Thyroid gland (tissue), 4 donors: ENCODE results near the gene ISG15. TPM values are rescaled to one million over a fixed set of nuclear protein-coding genes. Genes with fewer than 3 reads are reported as not detected.
"Not testable (repeated sequence)": the region's sequence is repeated elsewhere in the genome, so short reads cannot be mapped to it uniquely, and the experiment has no call there.

ENCODE experiments used
- DNase-seq, 2 donors: peaks; one replicate each; pipeline ENCODE4 v3.0.0-alpha.2; 2019
- H3K27ac ChIP-seq, 3 donors: fragments of 200-600 bp; sonication (generic); 1 replicate in 2 of 3; 2 replicates in 1 of 3; pipeline ENCODE4 v1.5.1; 2016 to 2019; ENCODE audit warnings: mild to moderate bottlenecking in 1 of 3, moderate library complexity in 1 of 3
- H3K27me3 ChIP-seq: fragments of 200-600 bp; sonication (generic); one replicate; pipeline ENCODE4 v1.5.1; 2019
- H3K36me3 ChIP-seq, 2 donors: fragments of 200-600 bp; sonication (generic); one replicate each; pipeline ENCODE4 v1.5.1; 2016 to 2019
- H3K4me1 ChIP-seq, 2 donors: fragments of 200-600 bp; sonication (generic); one replicate each; pipeline ENCODE4 v1.5.1; 2017 to 2019
- H3K4me3 ChIP-seq, 3 donors: fragments of 200-600 bp; sonication (generic); replicated peaks in 1 of 3; 1 replicate in 2 of 3; 2 replicates in 1 of 3; pipeline ENCODE4 v1.5.1; 2016; ENCODE audit warnings: mild to moderate bottlenecking in 1 of 3
- H3K9me3 ChIP-seq: fragments of 200-600 bp; sonication (generic); one replicate; pipeline ENCODE4 v1.5.1; 2017
- CTCF ChIP-seq, 6 experiments: fragments of 200-600 bp in 3 of 6; fragments of 450-650 bp in 3 of 6; sonication (generic) in 3 of 6; IDR thresholded peaks; one replicate each; pipeline ENCODE4 v1.5.1; 2016 to 2019; ENCODE audit warnings: antibody characterized with exemption in 6 of 6, mild to moderate bottlenecking in 2 of 6, inconsistent platforms in 1 of 6, moderate library complexity in 1 of 6
- POLR2A ChIP-seq, 2 donors: fragments of 450-650 bp; IDR thresholded peaks; one replicate each; pipeline ENCODE4 v1.6.1; 2017; ENCODE audit warnings: antibody characterized with exemption in 2 of 2, mild to moderate bottlenecking in 2 of 2, moderate library complexity in 1 of 2
- WGBS, 2 donors: methylation state at CpG; one replicate each; pipeline ENCODE4 v1.1.5; 2017; 5-methylcytosine and 5-hydroxymethylcytosine counted together
- intact Hi-C: fragments of 100-400 bp; cut with DNase I; formaldehyde crosslinking; loops from one replicate; pipeline ENCODE4 v1.15.1; 2023
- total RNA-seq, 4 donors: library from RNA; depleted of rRNA; stranded (reverse); fragments of >200 nt; gene quantifications; one replicate each; pipeline ENCODE4 v1.2.3, GENCODE V29; 2016

The ISG15 gene
- total RNA-seq, 4 donors from 2014 or later: 18.5 to 57.5 (median 37.8) TPM

GRCh38 chr1:1054099-1054700, 40.9 kb downstream of the ISG15 start:
- peaks cover 21 to 32% of the 10 kb centered on the region in 2 donors for H3K36me3 ChIP-seq
- WGBS, 2 donors: 93 to 95% methylated on average over 10 to 13 of the region's 18 CpGs
- TF ChIP-seq CTCF (IDR thresholded peaks at IDR 0.05) (no peak), POLR2A (IDR thresholded peaks at IDR 0.05) (no peak)
- no peak overlapping the region for H3K4me3 ChIP-seq
- DNase-seq: no peak
- no peaks in the 10 kb centered on the region for H3K27me3 ChIP-seq
- no peaks in the 10 kb centered on the region for H3K9me3 ChIP-seq
- H3K4me1 ChIP-seq: peaks cover 7 to 12% of the 10 kb centered on the region in 2 donors
- intact Hi-C loops: no loop called here
- no peak overlapping the region for H3K27ac ChIP-seq

GRCh38 chr1:1054971-1055370, 41.7 kb downstream of the ISG15 start:
- H3K4me3 ChIP-seq: no peak overlapping the region
- peaks cover 11 to 17% of the 10 kb centered on the region in 2 donors for H3K4me1 ChIP-seq
- 90 to 91% methylated on average over 22 to 23 of the region's 23 CpGs for WGBS, 2 donors
- peaks cover 21 to 31% of the 10 kb centered on the region in 2 donors for H3K36me3 ChIP-seq
- no peak overlapping the region for H3K27ac ChIP-seq
- no peaks in the 10 kb centered on the region for H3K9me3 ChIP-seq
- no peaks in the 10 kb centered on the region for H3K27me3 ChIP-seq
- TF ChIP-seq CTCF (IDR thresholded peaks at IDR 0.05) (no peak), POLR2A (IDR thresholded peaks at IDR 0.05) (no peak)
- DNase-seq: no peak
- intact Hi-C loops: no loop called here

- Histone ChIP-seq H3K4me1 (peaks cover 12 to 17% of the 10 kb centered on the region in 2 donors), H3K27me3 (no peaks in the 10 kb centered on the region), H3K4me3 (no peak overlapping the region), H3K27ac (no peak overlapping the region), H3K36me3 (peaks cover 14 to 20% of the 10 kb centered on the region in 2 donors), H3K9me3 (no peaks in the 10 kb centered on the region)
- WGBS, 2 donors: 89 to 91% methylated on average over 48 to 50 of the region's 50 CpGs
- intact Hi-C loops: no loop called here
- DNase-seq: no peak
- TF ChIP-seq POLR2A (IDR thresholded peaks at IDR 0.05): no peak
- TF ChIP-seq CTCF (IDR thresholded peaks at IDR 0.05): no peak
Observed at GRCh38 chr1:1055841-1056736, 42.8 kb downstream of the ISG15 start.

GRCh38 chr1:1057769-1058087, 44.4 kb downstream of the ISG15 start:
- H3K4me3 ChIP-seq, H3K27ac ChIP-seq, H3K27me3 ChIP-seq, DNase-seq, H3K9me3 ChIP-seq, intact Hi-C loops: not testable (repeated sequence)
- 61 to 68% methylated on average over 15 of the region's 15 CpGs for WGBS, 2 donors
- H3K36me3 ChIP-seq: peaks cover 5 to 11% of the 10 kb centered on the region in 2 donors
- H3K4me1 ChIP-seq: peaks cover 12 to 17% of the 10 kb centered on the region in 2 donors

GRCh38 chr1:1058088-1058905, 45.0 kb downstream of the ISG15 start:
- H3K9me3 ChIP-seq: no peaks in the 10 kb centered on the region
- WGBS, 2 donors: 19% methylated on average over 24 of the region's 24 CpGs
- H3K27ac ChIP-seq: no peak overlapping the region
- peaks cover 12 to 17% of the 10 kb centered on the region in 2 donors for H3K4me1 ChIP-seq
- H3K27me3 ChIP-seq: no peaks in the 10 kb centered on the region
- TF ChIP-seq POLR2A (IDR thresholded peaks at IDR 0.05) (no peak), CTCF (IDR thresholded peaks at IDR 0.05) (no peak)
- intact Hi-C loops: no loop called here
- no peak for DNase-seq
- peaks cover 5 to 8% of the 10 kb centered on the region in 2 donors for H3K36me3 ChIP-seq
- H3K4me3 ChIP-seq: no peak overlapping the region
